Fibroblast of skin of left biceps (primary cell): ENCODE data around the gene IZUMO1.

Experiments
- DNase-seq, 2 experiments: peaks; one replicate each; pipeline ENCODE4 v3.0.0-alpha.2; 2013; ENCODE audit warnings: low read depth in 2 of 2

Gene IZUMO1

DNA sequence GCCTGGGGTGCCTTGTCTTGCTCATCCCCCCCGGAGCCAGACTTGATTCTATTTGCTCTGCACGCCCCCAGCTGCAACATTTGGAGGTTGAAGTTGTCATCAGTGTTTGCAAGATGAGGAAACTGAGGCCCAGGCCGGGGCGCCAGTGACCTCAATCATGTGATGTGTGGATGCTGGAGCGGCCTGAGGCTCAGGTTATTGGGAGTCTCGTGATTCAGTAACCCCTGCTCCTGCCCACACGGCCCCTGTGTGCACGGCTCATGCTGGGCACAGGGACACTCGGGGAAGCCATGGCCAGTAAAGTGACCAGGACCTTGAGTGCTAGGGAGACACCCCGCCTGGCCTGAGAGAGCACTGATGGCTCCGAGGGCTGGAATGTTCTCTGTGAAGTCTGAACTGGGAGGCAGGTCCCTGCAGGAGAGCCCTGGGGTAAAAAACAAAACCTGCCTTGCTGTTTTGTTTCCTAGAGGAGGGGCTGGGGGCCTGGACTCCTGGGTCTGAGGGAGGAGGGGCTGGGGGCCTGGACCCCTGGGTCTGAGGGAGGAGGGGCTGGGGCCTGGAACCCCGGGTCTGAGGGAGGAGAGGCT lies 10.5 kb upstream of the IZUMO1 start:
- DNase-seq: no peak

DNA sequence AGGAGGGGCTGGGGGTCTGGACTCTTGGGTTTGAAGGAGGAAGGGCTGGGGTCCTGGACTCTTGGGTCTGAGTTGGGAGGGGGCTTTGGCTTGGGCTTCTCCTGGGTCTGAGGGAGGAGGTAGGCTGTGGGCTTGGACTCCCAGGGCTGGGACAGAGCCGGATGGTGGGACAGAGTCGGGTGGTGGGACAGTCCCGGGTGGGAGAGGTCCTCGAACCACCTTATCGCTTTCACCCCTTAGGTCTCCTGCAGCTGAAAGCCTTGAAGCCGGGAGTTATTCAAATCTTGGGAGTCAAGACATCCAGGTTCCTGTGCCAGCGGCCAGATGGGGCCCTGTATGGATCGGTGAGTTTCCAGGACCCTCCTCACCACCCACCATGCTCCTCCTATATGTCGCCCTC lies 10.0 kb upstream of the IZUMO1 start:
- DNase-seq: no peak

DNA sequence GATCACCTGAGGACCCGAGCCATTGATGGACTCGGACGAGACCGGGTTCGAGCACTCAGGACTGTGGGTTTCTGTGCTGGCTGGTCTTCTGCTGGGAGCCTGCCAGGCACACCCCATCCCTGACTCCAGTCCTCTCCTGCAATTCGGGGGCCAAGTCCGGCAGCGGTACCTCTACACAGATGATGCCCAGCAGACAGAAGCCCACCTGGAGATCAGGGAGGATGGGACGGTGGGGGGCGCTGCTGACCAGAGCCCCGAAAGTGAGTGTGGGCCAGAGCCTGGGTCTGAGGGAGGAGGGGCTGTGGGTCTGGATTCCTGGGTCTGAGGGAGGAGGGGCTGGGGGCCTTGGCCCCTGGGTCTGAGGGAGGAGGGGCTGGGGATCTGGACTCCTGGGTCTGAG lies 9.5 kb upstream of the IZUMO1 start:
- no peak for DNase-seq

DNA sequence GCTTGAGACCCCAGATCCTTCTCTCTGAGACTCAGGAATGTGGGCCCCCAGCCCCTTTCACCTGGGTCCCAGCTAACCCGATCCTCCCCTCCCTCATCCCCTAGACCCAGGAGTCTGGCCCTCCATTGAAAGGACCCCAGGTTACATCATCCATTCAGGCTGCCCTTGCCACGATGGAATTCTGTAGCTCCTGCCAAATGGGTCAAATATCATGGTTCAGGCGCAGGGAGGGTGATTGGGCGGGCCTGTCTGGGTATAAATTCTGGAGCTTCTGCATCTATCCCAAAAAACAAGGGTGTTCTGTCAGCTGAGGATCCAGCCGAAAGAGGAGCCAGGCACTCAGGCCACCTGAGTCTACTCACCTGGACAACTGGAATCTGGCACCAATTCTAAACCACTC lies 9.1 kb upstream of the IZUMO1 start:
- no peak for DNase-seq

DNA sequence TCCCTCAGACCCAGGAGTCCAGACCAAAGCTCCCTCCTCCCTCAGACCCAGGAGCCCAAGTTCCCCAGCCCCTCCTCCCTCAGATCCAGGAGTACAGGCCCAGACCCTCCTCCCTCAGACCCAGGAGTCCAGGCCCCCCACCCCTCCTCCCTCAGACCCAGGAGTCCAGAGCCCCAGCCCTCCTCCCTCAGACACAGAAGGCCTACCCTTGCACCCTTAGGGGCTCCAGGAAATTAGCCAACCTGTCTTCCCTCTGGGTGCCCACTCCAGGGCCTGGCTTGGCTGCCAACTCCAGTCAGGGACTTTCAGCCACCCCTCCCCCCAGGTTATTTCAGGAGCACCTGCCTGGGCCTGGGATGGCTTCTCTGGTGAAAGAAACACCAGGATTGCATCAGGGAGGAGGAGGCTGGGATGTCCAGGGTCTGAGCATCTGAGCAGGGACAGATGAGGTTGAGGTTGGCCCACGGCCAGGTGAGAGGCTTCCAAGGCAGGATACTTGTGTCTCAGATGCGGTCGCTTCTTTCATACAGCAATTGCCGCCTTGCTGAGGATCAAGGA lies 8.5 kb upstream of the IZUMO1 start, which contains the start of gene FGF21:
Gene FGF21, plus strand, starts transcription at position 441 of the 558 bp plus-strand sequence. CDS start 713 bp downstream, outside the sequence.
- DNase-seq: no peak

DNA sequence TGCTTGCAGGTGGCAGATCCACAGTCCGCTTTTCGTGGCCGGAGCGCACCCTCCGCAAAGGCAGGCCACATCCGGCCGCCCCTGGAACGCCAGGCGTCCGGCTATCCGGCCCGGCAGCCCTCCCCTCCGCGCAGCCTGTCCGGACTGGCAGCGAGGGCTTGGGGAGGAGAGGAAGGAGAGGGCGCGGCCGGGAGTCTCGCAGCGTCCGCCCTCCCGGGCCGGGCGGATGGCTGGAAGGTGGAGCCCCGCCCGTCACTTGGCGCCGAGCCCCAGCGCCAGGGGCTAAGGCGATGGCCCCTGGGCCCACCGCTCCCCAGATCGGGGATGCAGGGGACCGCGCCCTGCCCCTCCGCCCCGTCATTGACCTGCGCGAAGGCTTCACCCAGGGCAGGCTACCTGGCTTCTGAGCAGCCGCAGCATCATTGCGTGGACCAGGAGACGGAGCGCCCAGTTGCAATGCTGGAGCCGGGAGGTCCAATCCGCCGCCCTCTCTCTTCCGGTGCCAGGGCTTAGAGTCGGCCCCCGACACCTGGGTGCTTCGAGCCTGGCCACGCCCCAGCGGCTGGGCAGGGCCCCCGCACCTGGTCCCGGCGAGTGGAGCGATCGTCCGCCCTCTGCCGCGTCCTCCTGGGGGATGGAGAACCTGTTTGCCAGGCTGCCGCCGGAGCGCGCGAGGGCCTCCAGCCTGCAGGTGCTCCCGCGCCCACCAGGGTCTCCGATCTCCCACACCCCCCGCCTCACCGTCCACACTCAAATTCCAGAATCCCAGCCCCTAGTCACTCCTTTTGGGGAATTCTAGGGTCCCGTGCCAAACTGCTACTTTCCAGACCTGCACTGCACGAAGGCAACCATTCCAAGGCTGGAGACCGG lies 6.0 kb upstream of the IZUMO1 start, which contains the start of gene FUT1:
Gene FUT1, minus strand, starts transcription at position 146 of the 870 bp plus-strand sequence. CDS start 1,360 bp downstream, outside the sequence.
- DNase-seq: no peak

DNA sequence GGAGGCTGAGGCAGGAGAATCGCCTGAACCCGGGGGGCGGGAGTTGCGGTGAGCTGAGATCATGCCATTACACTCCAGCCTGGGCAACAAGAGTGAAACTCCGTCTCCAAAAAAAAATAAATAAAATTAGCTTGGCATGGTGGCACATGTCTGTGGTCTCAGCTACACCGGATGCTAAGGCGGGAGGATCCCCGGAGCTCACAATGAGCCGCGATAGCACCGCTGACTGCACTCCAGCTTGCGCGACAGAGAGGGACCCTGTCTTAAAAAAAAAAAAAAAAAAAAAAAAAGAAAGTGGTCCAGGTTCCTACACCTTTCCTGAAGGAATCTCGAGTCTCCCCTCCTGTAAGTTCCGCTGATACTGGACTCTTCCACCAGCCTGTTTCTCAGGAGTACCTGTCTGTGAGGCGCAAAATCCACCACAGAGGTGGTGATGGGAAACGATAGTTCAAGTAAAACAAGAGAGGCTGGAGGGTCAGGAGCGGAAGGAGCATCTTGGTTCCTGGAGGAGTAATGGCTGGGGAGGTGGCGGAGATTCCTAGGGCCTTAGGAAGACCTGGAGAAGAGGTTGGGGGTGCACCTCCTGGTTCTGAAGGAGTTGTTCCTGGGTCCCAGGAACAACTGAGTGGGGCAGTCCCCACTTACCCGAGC lies 5.3 kb upstream of the IZUMO1 start:
- DNase-seq: no peak

DNA sequence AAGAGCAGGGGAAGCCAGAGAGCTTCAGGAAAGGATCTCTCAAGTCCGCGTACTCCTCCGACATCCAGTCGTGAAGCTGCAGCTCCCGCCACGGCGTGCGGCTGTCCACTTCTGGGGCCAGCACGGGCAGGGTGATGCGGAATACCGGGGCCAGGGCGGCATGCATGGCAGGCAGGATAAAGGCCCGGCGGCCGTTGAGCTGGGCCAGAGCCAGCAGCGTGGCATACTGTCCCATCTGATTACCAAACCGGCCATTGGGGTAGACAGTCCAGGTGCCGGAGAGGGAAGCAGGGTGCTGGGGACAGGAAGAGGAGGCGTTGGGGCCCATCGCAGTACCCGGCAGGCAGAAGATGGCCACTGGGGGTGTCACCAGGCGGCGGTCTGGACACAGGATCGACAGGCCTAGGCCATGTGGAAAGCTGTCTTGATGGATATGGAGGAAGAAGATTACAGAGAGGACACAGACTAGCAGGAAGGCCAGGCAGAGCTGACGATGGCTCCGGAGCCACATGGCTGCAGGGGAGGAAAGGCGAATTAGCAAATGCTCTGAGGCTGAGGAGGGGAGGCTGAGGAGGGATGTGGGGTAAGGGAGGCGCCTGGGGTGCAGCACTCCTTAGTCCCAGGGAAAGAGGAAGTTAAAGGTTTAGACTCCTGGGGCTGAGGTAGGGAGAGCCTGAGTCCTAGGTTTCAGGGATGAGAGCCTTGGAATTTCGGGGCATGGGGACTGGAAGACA lies 4.2 kb upstream of the IZUMO1 start:
- no peak for DNase-seq

DNA sequence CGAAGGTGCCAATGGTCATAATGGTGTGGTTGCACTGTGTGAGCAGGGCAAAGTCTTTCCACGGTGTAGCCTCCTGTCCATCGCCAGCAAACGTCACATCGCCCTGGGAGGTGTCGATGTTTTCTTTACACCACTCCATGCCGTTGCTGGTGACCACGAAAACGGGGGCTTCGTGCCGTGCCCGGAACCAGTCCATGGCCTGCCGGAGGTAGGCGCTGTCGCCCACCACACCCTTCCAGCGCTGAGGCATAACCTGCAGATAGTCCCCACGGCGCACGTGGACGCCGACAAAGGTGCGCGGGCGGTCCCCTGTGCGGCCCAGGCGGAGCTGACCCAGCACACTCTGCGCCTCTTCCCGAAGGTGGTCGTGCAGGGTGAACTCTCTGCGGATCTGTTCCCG lies 3.6 kb upstream of the IZUMO1 start:
- DNase-seq: no peak

DNA sequence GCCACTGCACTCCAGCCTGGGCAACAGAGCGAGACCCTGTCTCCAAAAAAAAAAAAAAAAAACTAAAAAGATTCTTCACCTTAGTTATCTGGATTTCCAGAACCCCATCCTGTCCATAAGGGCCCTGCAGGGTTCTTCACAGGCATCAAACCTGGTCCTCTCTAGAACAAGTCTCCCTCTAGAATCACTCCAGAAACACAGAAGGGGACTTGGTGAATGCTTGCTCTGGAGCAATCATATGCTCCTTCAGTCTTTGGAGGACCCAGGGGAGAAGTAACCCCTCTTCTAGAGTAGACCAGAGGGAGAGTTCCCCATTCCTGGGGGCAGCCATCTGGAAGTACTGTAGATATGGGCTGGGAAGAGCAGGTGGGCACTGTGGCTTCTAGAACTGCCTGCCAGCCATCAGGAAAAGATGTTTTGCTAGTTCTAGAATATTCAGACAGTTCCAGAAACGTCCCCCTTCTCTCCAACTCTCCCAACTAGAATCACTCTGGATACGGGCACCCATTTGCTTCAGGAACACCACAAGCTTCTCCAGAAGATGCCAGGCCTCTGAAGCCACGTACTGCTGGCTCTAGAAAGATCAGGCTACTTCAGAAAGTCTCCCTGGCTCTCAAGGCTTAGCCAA lies 3.0 kb upstream of the IZUMO1 start:
- DNase-seq: no peak

DNA sequence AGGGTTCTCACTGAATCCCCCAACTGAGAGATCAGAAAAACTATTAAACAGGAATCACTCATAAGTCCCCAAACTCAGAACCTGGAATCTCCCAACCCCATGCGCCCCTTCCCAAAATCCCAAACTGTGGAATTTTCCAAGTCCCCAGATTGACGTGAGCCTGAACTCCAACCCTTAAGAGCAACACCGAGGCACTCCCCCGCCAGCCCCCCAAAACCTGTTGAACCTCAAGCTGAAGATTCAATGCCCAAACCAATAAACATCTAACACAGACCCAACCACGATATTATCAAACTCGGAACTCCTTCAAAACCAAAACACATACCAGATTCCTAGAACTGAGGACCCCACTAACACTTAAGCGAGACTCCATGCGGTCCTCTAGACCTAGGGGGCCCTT lies 599 bp downstream of the IZUMO1 start:
- DNase-seq: no peak

DNA sequence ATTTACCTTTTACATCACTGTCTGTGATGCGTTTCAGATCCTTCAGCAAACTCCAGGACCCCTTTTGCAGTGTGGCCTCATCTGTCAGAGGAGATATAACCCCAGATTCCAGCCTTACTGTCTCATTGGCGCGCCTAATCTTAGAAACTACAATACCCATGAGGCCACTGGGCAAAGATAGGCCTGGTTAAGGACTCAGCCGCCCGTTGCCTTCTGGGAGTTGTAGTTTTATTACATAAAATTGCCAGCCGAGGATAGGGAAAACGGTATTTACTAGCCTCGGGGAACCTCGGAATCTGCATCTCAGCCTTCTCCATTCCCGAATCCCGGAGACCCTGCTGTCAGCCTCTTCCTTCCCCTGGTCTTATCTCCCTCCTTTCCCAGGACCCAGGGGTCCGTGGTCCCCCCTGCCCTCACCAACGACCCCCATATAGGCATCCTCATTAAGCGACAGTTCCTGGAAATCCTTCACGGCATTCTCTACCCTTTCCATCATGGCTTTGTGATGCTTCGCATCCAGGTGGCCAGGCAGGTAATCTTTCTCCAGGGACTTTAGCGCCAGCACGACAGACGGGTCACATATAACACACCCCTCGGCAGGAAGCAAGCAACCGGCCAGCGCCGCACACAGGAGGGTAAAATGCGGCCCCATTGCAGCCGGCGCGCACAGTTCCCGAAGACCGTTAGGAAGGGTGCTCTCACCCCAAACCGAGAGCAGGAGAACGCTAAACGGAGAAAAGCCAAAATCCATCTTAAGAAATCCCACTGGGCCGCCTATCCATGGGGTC lies 1.3 kb downstream of the IZUMO1 start:
- DNase-seq: peak in 1 of 2 experiments; percentile 10

DNA sequence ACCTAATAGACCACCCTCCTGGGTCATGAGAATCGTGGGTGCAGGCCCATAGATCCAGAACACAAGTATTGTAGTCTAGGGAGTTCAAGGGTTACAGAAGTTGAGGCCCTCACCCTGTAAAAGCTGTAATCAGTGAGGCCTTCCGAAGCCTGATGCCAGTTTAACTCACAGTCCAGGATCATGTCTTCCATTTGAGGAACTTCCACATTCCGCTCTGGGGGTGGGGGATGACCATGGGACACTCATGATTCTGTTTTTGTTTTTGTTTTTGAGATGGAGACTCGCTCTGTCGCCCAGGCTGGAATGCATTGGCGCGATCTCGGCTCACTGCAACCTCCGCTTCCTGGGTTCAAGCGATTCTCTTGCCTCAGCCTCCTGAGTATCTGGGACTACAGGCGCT lies 4.6 kb downstream of the IZUMO1 start:
- DNase-seq: no peak

DNA sequence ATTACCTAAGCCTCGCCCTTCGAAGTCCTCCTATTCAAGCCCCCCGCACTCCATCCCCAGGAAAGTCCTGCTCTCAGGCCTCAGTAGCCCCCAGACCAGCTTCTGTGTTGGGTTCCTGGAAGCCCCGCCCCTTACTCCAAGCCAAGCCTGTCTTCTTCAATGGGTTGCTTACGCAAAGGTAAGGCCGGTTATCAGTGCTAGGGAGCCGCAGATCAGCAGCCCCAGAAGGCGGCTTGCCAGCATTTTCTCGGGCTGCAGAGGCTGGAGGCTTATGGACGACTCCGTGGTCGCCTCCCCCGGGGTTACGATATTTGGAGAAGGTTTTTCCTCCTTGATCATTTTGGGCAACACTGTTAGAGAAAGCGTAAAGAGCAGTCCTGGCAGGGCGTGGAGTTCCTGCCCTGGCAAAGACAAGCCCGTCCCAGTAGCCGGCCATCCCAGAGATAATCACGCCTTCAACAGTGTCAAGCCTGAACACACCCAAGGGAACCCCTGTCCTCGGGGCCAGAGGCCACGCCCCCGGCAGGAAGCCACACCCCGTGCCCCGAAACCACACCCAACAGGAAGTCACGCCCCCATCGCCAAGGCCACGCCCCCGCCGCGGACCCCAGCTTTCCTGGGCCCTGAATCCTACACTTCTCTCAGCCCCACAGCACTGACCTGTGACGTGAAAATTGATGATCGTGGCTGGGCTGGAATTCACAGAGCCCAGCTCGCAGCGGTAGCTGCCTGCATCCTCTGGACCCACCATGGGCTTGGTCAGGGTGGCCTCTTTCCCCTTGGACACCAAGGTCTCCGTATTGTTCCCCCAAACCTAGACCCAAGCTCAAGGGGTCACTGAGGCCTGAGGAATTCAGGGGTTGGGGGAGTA lies 5.3 kb downstream of the IZUMO1 start:
- no peak for DNase-seq

DNA sequence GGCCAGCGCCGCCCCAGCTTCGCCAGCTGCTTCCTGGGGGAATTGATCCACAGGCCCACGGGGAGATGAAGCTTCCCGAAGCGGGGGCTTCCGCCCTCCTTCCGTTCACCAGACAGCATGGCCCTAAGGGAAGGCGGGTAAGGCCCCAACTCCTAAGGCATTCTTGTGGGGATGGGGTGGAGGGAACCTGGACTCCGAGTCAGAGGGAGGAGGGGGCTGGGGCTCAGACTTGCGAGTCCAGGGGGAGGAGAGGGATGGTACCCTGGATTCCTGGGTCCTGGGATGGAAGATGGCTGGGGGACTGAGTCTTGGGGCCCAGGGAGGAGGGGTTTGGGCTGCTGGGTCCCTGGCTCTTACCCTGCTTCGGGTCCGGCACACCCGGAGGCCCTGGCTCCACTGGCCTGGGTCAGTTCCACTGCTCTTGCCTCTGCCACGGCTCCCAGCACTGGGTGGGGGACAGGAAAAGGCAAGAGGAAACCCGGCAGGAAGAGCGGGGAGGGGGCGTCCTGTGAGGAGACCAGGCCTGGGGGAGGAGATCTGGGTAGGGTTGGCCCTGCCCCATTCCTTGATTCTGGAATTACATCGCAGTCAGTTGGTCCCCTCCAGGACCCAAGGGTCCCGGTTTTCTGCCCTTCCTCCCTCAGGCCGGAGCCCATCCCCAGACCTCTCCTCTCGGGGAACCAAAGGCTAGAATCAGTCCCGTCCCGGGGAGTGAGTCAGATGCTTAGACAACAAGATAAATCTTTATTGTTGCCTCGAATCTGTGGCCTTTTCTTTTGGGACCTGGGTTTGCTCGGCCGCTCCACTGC lies 6.3 kb downstream of the IZUMO1 start, which contains the start of gene RASIP1:
Gene RASIP1, minus strand, starts transcription at position 447 of the 809 bp plus-strand sequence. Its CDS starts 328 bp downstream, at position 119.
- DNase-seq: no peak

DNA sequence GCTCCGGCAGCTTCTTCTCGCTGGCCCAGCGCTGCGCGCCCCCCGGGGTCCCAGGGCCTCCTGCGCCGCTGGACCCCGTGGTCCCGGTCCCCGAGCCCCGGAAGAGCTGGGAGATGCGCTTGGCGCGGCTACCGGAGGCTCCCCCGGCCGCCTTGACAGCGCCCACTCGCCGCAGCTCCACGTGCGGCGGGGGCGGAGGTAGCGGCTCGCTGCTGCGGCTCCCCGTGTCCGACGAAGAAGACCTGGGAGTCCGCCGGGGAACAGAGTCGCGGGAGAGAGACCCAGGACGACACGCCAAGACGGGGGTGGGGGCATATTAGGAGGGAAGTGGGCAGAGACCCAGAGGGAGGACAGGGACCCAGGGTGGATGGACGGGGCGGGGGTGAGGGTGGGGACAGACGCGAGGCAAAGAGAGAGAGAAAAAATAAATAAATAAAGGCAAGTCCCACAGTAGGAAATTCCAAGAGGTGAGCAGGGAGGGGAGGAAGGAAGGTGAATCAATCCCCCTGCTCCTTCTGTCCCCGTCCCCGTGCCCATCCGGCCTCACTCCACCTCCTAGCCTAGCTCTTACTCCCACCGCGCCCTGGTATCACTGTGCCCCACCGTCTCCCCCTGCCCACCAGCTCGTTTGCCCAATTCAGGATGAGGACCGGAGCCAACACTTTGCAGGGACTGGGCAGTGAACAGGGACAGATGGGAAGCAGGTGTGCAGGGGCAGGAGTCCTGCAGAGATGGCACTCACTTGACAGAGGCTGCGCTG lies 7.1 kb downstream of the IZUMO1 start:
- no peak for DNase-seq

DNA sequence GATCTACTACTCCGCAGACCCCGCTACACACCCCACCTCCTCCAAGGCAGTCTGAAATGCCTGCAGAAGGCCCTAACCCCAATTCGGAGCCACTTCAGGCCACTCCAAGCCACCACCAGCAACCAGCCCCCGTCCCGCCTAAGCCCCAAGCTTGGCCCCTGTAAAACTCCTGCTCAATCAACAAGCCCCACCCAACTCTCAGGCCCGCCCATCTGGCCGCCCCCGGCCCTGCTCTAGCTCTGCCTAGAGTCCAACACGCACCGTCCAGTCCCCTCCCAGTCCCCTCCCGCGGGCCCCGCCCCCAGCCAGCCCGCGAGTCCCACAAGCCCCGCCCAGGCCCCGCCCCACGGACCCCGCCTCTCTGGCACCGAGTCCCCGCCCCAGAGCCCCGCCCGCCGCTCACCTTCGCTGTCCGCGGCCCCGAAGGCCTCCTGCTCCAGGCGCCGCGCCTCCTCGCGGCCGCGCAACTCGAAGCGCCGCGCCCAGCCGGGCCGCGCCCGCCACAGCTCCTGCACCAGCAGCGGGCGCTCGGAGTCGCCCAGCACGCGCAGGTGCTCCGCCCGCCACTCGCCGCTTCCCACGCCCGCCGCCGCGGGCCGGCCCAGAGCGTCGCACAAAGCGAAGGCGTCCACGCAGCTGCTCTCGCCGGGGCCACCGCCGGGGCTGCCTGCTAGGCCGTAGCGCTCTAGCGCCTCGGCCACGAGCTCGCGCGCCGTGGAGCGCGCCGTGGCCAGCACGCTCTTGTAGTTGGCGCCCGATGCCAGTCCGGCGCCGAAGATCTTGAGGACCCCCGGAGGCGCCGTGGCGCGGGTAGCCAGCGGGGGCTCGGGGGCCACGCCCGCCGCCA lies 7.9 kb downstream of the IZUMO1 start:
- no peak for DNase-seq
